H1 (cell line): ENCODE results near the gene SECISBP2.

Experiments
- ATF3 ChIP-seq: IDR thresholded peaks from 2 replicates; pipeline ENCODE4 v1.6.1; 2011; ENCODE audit warnings: low read depth, mild to moderate bottlenecking, low read length; ENCODE audit not compliant: insufficient read depth
- BACH1 ChIP-seq: IDR thresholded peaks from 2 replicates; pipeline ENCODE4 v1.6.1; 2012; ENCODE audit warnings: low read length, improper control_type of control experiment
- CREB1 ChIP-seq: IDR thresholded peaks from 2 replicates; pipeline ENCODE4 v1.6.1; 2012; ENCODE audit warnings: inconsistent platforms
- CTCF ChIP-seq, 3 experiments: IDR thresholded peaks; 1 replicate in 2 of 3; 2 replicates in 1 of 3; pipeline versions ENCODE4 v1.5.1 to v1.6.1; 2011; ENCODE audit warnings: low read length in 3 of 3, mild to moderate bottlenecking in 3 of 3, inconsistent platforms in 2 of 3, low read depth in 1 of 3, moderate library complexity in 1 of 3; ENCODE audit not compliant: insufficient read depth in 1 of 3; ENCODE audit errors: control extremely low read depth in 1 of 3
- EP300 ChIP-seq, 2 experiments: IDR thresholded peaks; 1 replicate in 1 of 2; 2 replicates in 1 of 2; pipeline ENCODE4 v1.6.1; 2011 to 2012; ENCODE audit warnings: low read depth in 2 of 2, low read length in 2 of 2, mild to moderate bottlenecking in 2 of 2, borderline replicate concordance in 1 of 2, inconsistent platforms in 1 of 2, moderate library complexity in 1 of 2
- EZH2 ChIP-seq: fragments of 200-600 bp; sonication (generic); IDR thresholded peaks from 2 replicates; pipeline ENCODE4 v1.7.1; 2012; ENCODE audit warnings: low read depth, mild to moderate bottlenecking, moderate library complexity, low read length, inconsistent platforms; ENCODE audit not compliant: severe bottlenecking
- FOSL1 ChIP-seq: IDR thresholded peaks from 2 replicates; pipeline ENCODE4 v1.6.1; 2011; ENCODE audit warnings: mild to moderate bottlenecking, low read depth, low read length, moderate library complexity; ENCODE audit not compliant: insufficient read depth
- KDM1A ChIP-seq: fragments of 200-600, 300-600 bp; sonication (generic); IDR thresholded peaks from 2 replicates; pipeline ENCODE4 v1.7.1; 2016; ENCODE audit warnings: mild to moderate bottlenecking, low read length, borderline replicate concordance
- POLR2A ChIP-seq, 2 experiments: IDR thresholded peaks; 1 replicate in 1 of 2; 2 replicates in 1 of 2; pipeline ENCODE4 v1.6.1; 2011; ENCODE audit warnings: low read depth in 2 of 2, low read length in 2 of 2, mild to moderate bottlenecking in 2 of 2; ENCODE audit errors: control extremely low read depth in 1 of 2
- SIN3A ChIP-seq, 2 experiments: IDR thresholded peaks in 1 of 2; conservative IDR thresholded peaks in 1 of 2; 2 replicates each; pipeline ENCODE4 v1.6.1; 2011 to 2012; ENCODE audit warnings: low read length in 2 of 2, improper control_type of control experiment in 1 of 2, low read depth in 1 of 2, mild to moderate bottlenecking in 1 of 2
- TAF1 ChIP-seq: IDR thresholded peaks from 2 replicates; pipeline ENCODE4 v1.6.1; 2011; ENCODE audit warnings: mild to moderate bottlenecking, low read depth, low read length
- TCF12 ChIP-seq: IDR thresholded peaks from 2 replicates; pipeline ENCODE4 v1.6.1; 2011; ENCODE audit warnings: low read depth, mild to moderate bottlenecking, low read length

GRCh38 chr9:89342948-89343347, 24.6 kb downstream of the SECISBP2 start:
- no peak for TF ChIP-seq CTCF (IDR thresholded peaks at IDR 0.05; ENCODE audit: control extremely low read depth in 1 of 3, insufficient read depth in 1 of 3, low read depth in 1 of 3, low read length in 3 of 3)
- TF ChIP-seq POLR2A (IDR thresholded peaks at IDR 0.05; ENCODE audit: control extremely low read depth in 1 of 2, low read depth in 2 of 2, low read length in 2 of 2) = no peak
- TF ChIP-seq CREB1 = no peak
- no peak for TF ChIP-seq KDM1A
- TF ChIP-seq SIN3A (conservative IDR thresholded peaks at IDR 0.05 in 1 of 2, IDR thresholded peaks at IDR 0.05 in 1 of 2; ENCODE audit: low read depth in 1 of 2, low read length in 2 of 2) = no peak
- TF ChIP-seq ATF3 = no peak
- no peak for TF ChIP-seq EZH2
- no peak for TF ChIP-seq EP300 (IDR thresholded peaks at IDR 0.05; ENCODE audit: borderline replicate concordance in 1 of 2, low read depth in 2 of 2, low read length in 2 of 2)
- no peak for TF ChIP-seq TAF1
- TF ChIP-seq BACH1 = no peak
- no peak for TF ChIP-seq FOSL1
- TF ChIP-seq TCF12 = no peak
